Measurements from ENCODE around the gene WAPL.

- TF ChIP-seq MAX (IDR thresholded peaks at IDR 0.05) (peak; percentile 53; the same call in 1 of the 2 replicates), RFX5 (IDR thresholded peaks at IDR 0.05) (no peak), NPAS2 (CRISPR knock-in tag; IDR thresholded peaks at IDR 0.05; ENCODE audit: borderline replicate concordance) (no peak), CTCF (IDR thresholded peaks at IDR 0.05) (no peak; the same call in 1 of the 3 replicates), RARB (CRISPR knock-in tag; IDR thresholded peaks at IDR 0.05) (no peak), BHLHE40 (IDR thresholded peaks at IDR 0.05; ENCODE audit: low read depth, low read length) (no peak), POLR2A (IDR thresholded peaks at IDR 0.05; ENCODE audit: low read length) (no peak), USF2 (IDR thresholded peaks at IDR 0.05) (no peak), EP300 (IDR thresholded peaks at IDR 0.05) (no peak)
Measured at GRCh38 chr10:86400705-86401587, 120.6 kb downstream of the WAPL start.

Measured in A549 (cell line).